GM12864 (cell line): ENCODE results near the gene TUBA3E.
"Not testable (repeated sequence)": the region's sequence is repeated elsewhere in the genome, so short reads cannot be mapped to it uniquely, and the experiment has no call there.

Source experiments
- DNase-seq: peaks from one replicate; pipeline ENCODE4 v3.0.0-alpha.2; 2011; ENCODE audit warnings: low read depth
- H3K4me3 ChIP-seq: 2 replicates; pipeline ENCODE4 v1.5.1; 2011; ENCODE audit warnings: mild to moderate bottlenecking, low read depth, low read length, control low read depth
- CTCF ChIP-seq: IDR thresholded peaks from 2 replicates; pipeline ENCODE4 v1.5.1; 2011; ENCODE audit warnings: low read depth, mild to moderate bottlenecking, moderate library complexity, low read length, control low read depth, inconsistent platforms; ENCODE audit errors: missing control alignments

The TUBA3E gene

GRCh38 chr2:130181325-130181879, 16.8 kb downstream of the TUBA3E start, which contains the start of gene SMPD4:
TSS of gene SMPD4 (minus strand) at chr2:130181602. CDS start at chr2:130176592, 5,010 bp downstream.
- peak within 1 kb of the TSS; percentile 91 for H3K4me3 ChIP-seq
- TF ChIP-seq CTCF, result no peak
- DNase-seq, result peak; percentile 76

GRCh38 chr2:130180404-130181324, 17.6 kb downstream of the TUBA3E start:
- H3K4me3 ChIP-seq, result peak overlapping the region; percentile 91
- DNase-seq, result not testable (repeated sequence)

- not testable (repeated sequence) for H3K4me3 ChIP-seq, DNase-seq
Observed at GRCh38 chr2:130174866-130175265, 23.4 kb downstream of the TUBA3E start.

GRCh38 chr2:130169896-130170295, 28.3 kb downstream of the TUBA3E start:
- TF ChIP-seq CTCF, result no peak
- DNase-seq, result no peak
- H3K4me3 ChIP-seq, result no peak overlapping the region

- DNase-seq, H3K4me3 ChIP-seq: not testable (repeated sequence)
Observed at GRCh38 chr2:130169163-130169562, 29.1 kb downstream of the TUBA3E start.

GRCh38 chr2:130166611-130167010, 31.6 kb downstream of the TUBA3E start:
- not testable (repeated sequence) for H3K4me3 ChIP-seq, DNase-seq

- no peak overlapping the region for H3K4me3 ChIP-seq
Observed at GRCh38 chr2:130165293-130166016, 32.8 kb downstream of the TUBA3E start.

GRCh38 chr2:130162968-130163367, 35.3 kb downstream of the TUBA3E start:
- H3K4me3 ChIP-seq, result no peak overlapping the region
- no peak for TF ChIP-seq CTCF
- no peak for DNase-seq

More at GRCh38 chr2:130165293-130166016, 32.8 kb downstream of the TUBA3E start:
- DNase-seq, result no peak
- no peak for TF ChIP-seq CTCF

GRCh38 chr2:130162486-130162885, 35.8 kb downstream of the TUBA3E start:
- not testable (repeated sequence) for DNase-seq, H3K4me3 ChIP-seq

GRCh38 chr2:130160838-130161705, 37.2 kb downstream of the TUBA3E start:
- DNase-seq, H3K4me3 ChIP-seq: not testable (repeated sequence)
